BLaER1 treated with 17β-estradiol and CSF1 and Interleukin-3, amounts not matched to agents 10 nM and 100 nM (cell line): ENCODE measurements around the gene CACNA1E.

Experiments used
- H3K27ac ChIP-seq, 11 experiments: shearing (Covaris generic); formaldehyde crosslinking; 2 replicates each; pipeline ENCODE4 v1.8.1; 2022
- H3K27me3 ChIP-seq, 11 experiments: shearing (Covaris generic); formaldehyde crosslinking; 2 replicates each; pipeline ENCODE4 v1.8.1; 2022
- H3K36me3 ChIP-seq, 11 experiments: shearing (Covaris generic); formaldehyde crosslinking; 2 replicates each; pipeline ENCODE4 v1.8.1; 2022
- H3K4me1 ChIP-seq, 10 experiments: shearing (Covaris generic); formaldehyde crosslinking; 2 replicates each; pipeline ENCODE4 v1.8.1; 2022
- H3K4me2 ChIP-seq, 11 experiments: shearing (Covaris generic); formaldehyde crosslinking; 2 replicates each; pipeline ENCODE4 v1.8.1; 2022
- H3K4me3 ChIP-seq, 10 experiments: shearing (Covaris generic); formaldehyde crosslinking; 2 replicates each; pipeline ENCODE4 v1.8.1; 2022
- H3K9ac ChIP-seq, 11 experiments: shearing (Covaris generic); formaldehyde crosslinking; 2 replicates each; pipeline ENCODE4 v1.8.1; 2022
- H3K9me3 ChIP-seq, 11 experiments: shearing (Covaris generic); formaldehyde crosslinking; replicated peaks in 1 of 11; 2 replicates each; pipeline ENCODE4 v1.8.1; 2022
- H4K20me1 ChIP-seq, 11 experiments: shearing (Covaris generic); formaldehyde crosslinking; 2 replicates each; pipeline ENCODE4 v1.8.1; 2022
- Cebpa-rat ChIP-seq, 11 experiments: shearing (Covaris generic); IDR thresholded peaks; 2 replicates each; pipeline ENCODE4 v1.8.1; 2022

CACNA1E gene

GRCh38 chr1:181801617-181802016 is 318.3 kb downstream of the CACNA1E start:
- Histone ChIP-seq H3K4me3 (no peak overlapping the region), H3K27me3 (no peaks in the 10 kb centered on the region), H3K36me3 (no peaks in the 10 kb centered on the region), H3K4me1 (peaks cover 0 to 19% (median 11%) of the 10 kb centered on the region in 10 experiments; a peak in 13 of 20 replicates), H3K9ac (no peak overlapping the region), H3K4me2 (no peak overlapping the region), H3K9me3 (no peaks in the 10 kb centered on the region), H3K27ac (no peak overlapping the region), H4K20me1 (no peaks in the 10 kb centered on the region)
- no peak for TF ChIP-seq Cebpa-rat (IDR thresholded peaks at IDR 0.05)

- Histone ChIP-seq H3K36me3 (no peaks in the 10 kb centered on the region), H3K9ac (no peak overlapping the region), H3K9me3 (no peaks in the 10 kb centered on the region), H3K4me2 (no peak overlapping the region), H3K4me3 (no peak overlapping the region), H4K20me1 (no peaks in the 10 kb centered on the region), H3K27ac (no peak overlapping the region), H3K27me3 (no peaks in the 10 kb centered on the region), H3K4me1 (peaks cover 0 to 19% (median 11%) of the 10 kb centered on the region in 10 experiments; a peak in 13 of 20 replicates)
- no peak for TF ChIP-seq Cebpa-rat (IDR thresholded peaks at IDR 0.05)
These were observed 319.1 kb downstream of the CACNA1E start for GRCh38 chr1:181802466-181802865.

- TF ChIP-seq Cebpa-rat (IDR thresholded peaks at IDR 0.05): no peak
These were observed 320.1 kb downstream of the CACNA1E start for GRCh38 chr1:181803421-181803820.

GRCh38 chr1:181804989-181805388 is 321.7 kb downstream of the CACNA1E start:
- Histone ChIP-seq H3K4me1 (peaks cover 0 to 19% (median 11%) of the 10 kb centered on the region in 10 experiments; a peak in 13 of 20 replicates), H3K4me3 (no peak overlapping the region), H3K36me3 (no peaks in the 10 kb centered on the region), H3K27me3 (no peaks in the 10 kb centered on the region), H4K20me1 (no peaks in the 10 kb centered on the region), H3K9me3 (no peaks in the 10 kb centered on the region), H3K9ac (no peak overlapping the region), H3K27ac (no peak overlapping the region), H3K4me2 (peak overlapping the region in 8 of 11 experiments; percentile 12 to 60 (median 38); a peak in 10 of 22 replicates)
- no peak for TF ChIP-seq Cebpa-rat (IDR thresholded peaks at IDR 0.05)

More at GRCh38 chr1:181803421-181803820, 320.1 kb downstream of the CACNA1E start:
- Histone ChIP-seq H3K9ac (no peak overlapping the region), H3K27ac (no peak overlapping the region), H3K27me3 (no peaks in the 10 kb centered on the region), H3K4me2 (no peak overlapping the region), H3K4me1 (peaks cover 0 to 19% (median 11%) of the 10 kb centered on the region in 10 experiments; a peak in 13 of 20 replicates), H4K20me1 (no peaks in the 10 kb centered on the region), H3K4me3 (no peak overlapping the region), H3K9me3 (no peaks in the 10 kb centered on the region), H3K36me3 (no peaks in the 10 kb centered on the region)

GRCh38 chr1:181806746-181807145 is 323.4 kb downstream of the CACNA1E start:
- Histone ChIP-seq H3K4me3 (no peak overlapping the region), H3K27ac (no peak overlapping the region), H4K20me1 (no peaks in the 10 kb centered on the region), H3K4me2 (no peak overlapping the region), H3K27me3 (no peaks in the 10 kb centered on the region), H3K36me3 (no peaks in the 10 kb centered on the region), H3K9me3 (no peaks in the 10 kb centered on the region), H3K4me1 (peaks cover 0 to 19% (median 11%) of the 10 kb centered on the region in 10 experiments; a peak in 13 of 20 replicates), H3K9ac (no peak overlapping the region)
- no peak for TF ChIP-seq Cebpa-rat (IDR thresholded peaks at IDR 0.05)

- Histone ChIP-seq H3K36me3 (no peaks in the 10 kb centered on the region), H3K27me3 (no peaks in the 10 kb centered on the region), H3K4me1 (peaks cover 0 to 19% (median 11%) of the 10 kb centered on the region in 10 experiments; a peak in 13 of 20 replicates), H3K9me3 (no peaks in the 10 kb centered on the region), H3K4me3 (no peak overlapping the region), H3K9ac (no peak overlapping the region), H3K27ac (no peak overlapping the region), H3K4me2 (no peak overlapping the region), H4K20me1 (no peaks in the 10 kb centered on the region)
- no peak for TF ChIP-seq Cebpa-rat (IDR thresholded peaks at IDR 0.05)
These were observed 323.9 kb downstream of the CACNA1E start for GRCh38 chr1:181807251-181807650.

GRCh38 chr1:181809991-181810545 is 326.8 kb downstream of the CACNA1E start:
- Histone ChIP-seq H3K27me3 (no peaks in the 10 kb centered on the region), H3K36me3 (no peaks in the 10 kb centered on the region), H3K4me2 (no peak overlapping the region), H3K4me1 (peaks cover 0 to 8% (median 5%) of the 10 kb centered on the region in 10 experiments; a peak in 13 of 20 replicates), H3K9me3 (no peaks in the 10 kb centered on the region), H3K4me3 (no peak overlapping the region), H3K27ac (no peak overlapping the region), H3K9ac (no peak overlapping the region), H4K20me1 (no peaks in the 10 kb centered on the region)
- no peak for TF ChIP-seq Cebpa-rat (IDR thresholded peaks at IDR 0.05)

GRCh38 chr1:181812208-181812607 is 328.9 kb downstream of the CACNA1E start:
- Histone ChIP-seq H3K4me3 (no peak overlapping the region), H4K20me1 (no peaks in the 10 kb centered on the region), H3K27me3 (no peaks in the 10 kb centered on the region), H3K4me1 (no peaks in the 10 kb centered on the region), H3K4me2 (no peak overlapping the region), H3K9ac (no peak overlapping the region), H3K9me3 (no peaks in the 10 kb centered on the region), H3K36me3 (no peaks in the 10 kb centered on the region), H3K27ac (no peak overlapping the region)
- TF ChIP-seq Cebpa-rat (IDR thresholded peaks at IDR 0.05): no peak

GRCh38 chr1:181813266-181813665 is 329.9 kb downstream of the CACNA1E start:
- no peaks in the 10 kb centered on the region for H3K27me3 ChIP-seq
- no peak overlapping the region for H3K4me2 ChIP-seq
- TF ChIP-seq Cebpa-rat (IDR thresholded peaks at IDR 0.05): no peak
- no peak overlapping the region for H3K4me3 ChIP-seq
- H3K9ac ChIP-seq: no peak overlapping the region
- no peaks in the 10 kb centered on the region for H3K36me3 ChIP-seq
- H3K27ac ChIP-seq: no peak overlapping the region
- H3K9me3 ChIP-seq: no peaks in the 10 kb centered on the region
- H4K20me1 ChIP-seq: no peaks in the 10 kb centered on the region
- no peaks in the 10 kb centered on the region for H3K4me1 ChIP-seq

- Histone ChIP-seq H4K20me1 (no peaks in the 10 kb centered on the region), H3K4me1 (no peaks in the 10 kb centered on the region), H3K9ac (no peak overlapping the region), H3K4me2 (no peak overlapping the region), H3K4me3 (no peak overlapping the region), H3K27ac (no peak overlapping the region), H3K36me3 (no peaks in the 10 kb centered on the region), H3K9me3 (no peaks in the 10 kb centered on the region), H3K27me3 (no peaks in the 10 kb centered on the region)
- no peak for TF ChIP-seq Cebpa-rat (IDR thresholded peaks at IDR 0.05)
These were observed 333.3 kb downstream of the CACNA1E start for GRCh38 chr1:181816608-181817007.
